DMS53 (cell line): Measurements from ENCODE around the gene PPL.
A peak's percentile ranks its signal among the peaks of the same experiment; 100 is the strongest.
"Not testable (repeated sequence)": the region's sequence is repeated elsewhere in the genome, so short reads cannot be mapped to it uniquely, and the experiment has no call there.

ENCODE experiments used
- DNase-seq: peaks from one replicate; lab custom pipeline; 2025; lab: John Stamatoyannopoulos, UW

Gene PPL

DNA sequence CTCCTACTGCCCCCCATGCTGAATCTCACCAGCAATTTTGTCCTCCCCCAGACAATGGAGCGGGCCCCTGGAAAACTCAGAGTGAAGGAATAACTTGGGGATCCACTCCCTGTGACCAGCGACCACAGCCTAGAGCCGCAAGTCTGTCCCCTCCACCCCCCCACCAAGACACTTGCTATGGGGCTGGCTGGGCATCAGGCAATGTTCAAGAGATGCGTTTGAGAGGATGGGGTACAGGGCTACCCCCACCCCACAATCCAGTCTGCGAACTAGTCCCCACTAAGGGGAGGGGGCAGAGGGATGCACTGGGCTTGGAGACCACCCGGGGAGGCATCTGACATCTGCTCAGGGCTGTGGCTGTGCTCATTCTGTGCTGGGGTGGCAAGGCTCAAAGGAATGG, 2.4 kb downstream of the PPL start:
- no peak for DNase-seq

GRCh38 chr16:4933871-4934395, 3.0 kb downstream of the PPL start:
- DNase-seq: no peak

DNA sequence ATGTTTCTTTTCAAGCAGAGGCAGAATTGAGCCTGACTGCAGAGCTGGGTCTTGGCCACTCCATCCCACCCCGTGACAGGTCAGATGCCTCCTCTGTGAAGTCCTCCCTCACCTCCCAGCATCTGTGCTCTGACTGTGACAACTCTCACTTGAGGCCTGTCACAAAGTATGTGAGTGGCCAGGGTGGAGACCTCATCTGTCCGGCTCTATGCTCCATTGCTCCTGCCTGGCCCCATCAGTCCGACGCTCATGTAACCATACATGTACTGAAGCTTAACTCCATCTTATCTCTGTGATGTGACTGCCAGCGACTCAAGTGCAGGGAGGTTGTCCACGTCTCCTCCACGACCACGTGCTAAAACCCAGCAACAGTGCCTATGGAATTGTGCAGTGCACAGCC, 3.5 kb downstream of the PPL start:
- no peak for DNase-seq

GRCh38 chr16:4931381-4931780, 5.6 kb downstream of the PPL start:
- DNase-seq: no peak

DNA sequence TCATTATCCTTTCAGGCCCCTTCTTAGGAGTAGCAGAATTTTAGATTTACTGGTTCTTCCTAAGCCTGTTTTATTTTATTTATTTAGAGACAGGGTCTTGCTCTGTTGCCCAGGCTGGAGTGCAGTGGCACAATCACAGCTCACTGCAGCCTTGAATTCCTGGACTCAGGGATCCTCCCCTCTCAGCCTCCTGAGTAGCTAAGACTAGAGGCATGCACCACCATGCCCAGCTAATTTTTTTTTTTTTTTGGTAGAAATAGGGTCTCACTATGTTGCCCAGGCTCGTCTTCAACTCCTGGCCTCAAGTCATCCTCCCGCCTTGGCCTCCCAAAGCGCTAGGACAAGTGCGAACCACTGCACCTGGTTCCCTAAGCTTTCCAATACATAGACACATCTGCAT, 7.3 kb downstream of the PPL start:
- not testable (repeated sequence) for DNase-seq

DNA sequence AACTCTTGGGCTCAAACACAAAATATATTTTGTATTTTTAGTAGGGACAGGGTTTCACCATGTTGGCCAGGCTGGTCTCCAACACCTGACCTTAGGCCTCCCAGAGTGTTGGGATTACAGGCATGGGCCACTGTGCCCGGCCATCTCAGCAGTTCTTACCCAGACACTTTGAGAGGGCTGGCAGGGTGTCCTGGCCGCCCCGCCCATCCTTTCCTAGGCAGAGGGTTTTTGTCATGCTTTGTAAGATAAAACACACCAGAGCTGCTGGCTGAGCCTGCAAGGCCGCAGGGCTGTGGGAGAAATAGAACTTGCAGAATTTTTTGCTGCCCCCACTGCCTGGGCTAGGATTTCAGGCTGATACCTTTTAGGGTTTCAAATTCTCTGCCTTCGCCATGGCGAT, 8.7 kb downstream of the PPL start:
- no peak for DNase-seq

DNA sequence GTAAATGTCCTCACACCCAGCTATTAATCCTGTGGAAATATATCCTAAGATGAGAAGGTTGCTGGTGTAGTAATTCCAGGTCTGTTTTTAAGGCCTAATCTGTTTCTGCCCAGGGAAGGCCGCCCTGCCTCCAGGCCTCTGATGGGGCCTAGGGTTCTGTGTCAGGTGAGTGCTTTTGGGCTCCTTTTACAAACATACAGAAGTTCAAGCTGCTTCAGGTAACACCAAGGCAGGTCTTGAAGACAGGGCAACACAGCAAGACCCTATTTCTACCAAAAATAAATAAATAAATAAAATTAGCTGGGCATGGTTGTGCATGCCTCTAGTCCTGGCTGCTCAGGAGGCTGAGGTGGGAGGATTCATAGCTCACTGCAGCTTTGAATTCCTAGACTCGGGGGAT, 9.3 kb downstream of the PPL start:
- no peak for DNase-seq

- DNase-seq: no peak
Observed at GRCh38 chr16:4926928-4927327, 10.0 kb downstream of the PPL start.

- DNase-seq: no peak
Observed at GRCh38 chr16:4925791-4926190, 11.2 kb downstream of the PPL start.

- no peak for DNase-seq
Observed at GRCh38 chr16:4925293-4925607, 11.7 kb downstream of the PPL start.

DNA sequence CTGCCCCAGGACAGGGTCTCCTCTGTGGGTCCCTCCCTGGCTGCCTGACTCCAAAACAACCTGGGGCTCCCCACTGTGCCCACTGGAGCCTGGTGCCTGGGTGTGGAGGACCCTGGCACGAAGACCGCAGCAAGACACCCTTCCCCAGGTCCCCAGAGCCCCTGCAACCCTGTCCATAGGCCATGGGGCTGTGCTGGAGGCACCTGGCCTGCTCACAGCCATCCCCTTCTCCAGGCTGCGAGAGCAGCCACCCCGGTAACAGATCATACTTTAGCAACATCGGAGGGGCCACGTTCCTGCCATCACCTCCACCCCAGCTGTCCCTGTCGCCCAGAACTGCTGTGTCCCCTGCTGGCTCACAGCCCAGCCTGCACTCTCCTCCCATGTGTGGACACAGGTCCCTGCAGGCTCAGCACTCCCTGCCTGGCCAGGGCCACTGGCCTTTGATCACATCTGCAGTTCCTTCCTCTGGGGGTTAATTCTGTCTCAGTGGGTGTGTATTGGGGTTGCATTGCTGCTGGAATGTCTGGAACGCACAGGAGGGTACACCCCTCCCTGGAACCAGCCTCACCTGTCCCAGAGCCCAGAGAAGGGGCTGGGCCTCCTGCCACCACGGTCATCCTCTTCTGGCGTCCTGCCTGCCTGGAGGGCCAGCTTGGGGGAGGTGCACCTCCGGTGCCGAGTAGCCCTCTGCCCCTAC, 12.2 kb downstream of the PPL start:
- peak; percentile 25 for DNase-seq

DNA sequence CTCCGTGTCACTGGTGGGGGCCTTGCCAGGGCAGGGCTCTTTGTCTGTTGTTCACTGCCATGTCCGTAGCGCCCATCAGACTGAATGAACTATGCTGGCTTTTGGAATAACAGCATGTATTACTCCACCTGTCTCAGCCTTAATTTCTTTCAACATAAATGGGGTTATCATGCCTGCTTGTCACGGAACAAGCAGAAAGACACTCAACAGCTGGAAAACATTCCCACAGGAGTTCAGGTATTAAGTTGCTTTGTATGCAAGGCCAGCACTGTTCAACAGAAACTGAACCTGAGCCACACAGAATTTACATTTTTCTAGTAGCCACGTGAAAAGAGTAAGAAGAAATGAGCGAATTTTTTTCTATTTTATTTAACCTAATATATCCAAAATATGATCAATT, 13.1 kb downstream of the PPL start:
- no peak for DNase-seq

DNA sequence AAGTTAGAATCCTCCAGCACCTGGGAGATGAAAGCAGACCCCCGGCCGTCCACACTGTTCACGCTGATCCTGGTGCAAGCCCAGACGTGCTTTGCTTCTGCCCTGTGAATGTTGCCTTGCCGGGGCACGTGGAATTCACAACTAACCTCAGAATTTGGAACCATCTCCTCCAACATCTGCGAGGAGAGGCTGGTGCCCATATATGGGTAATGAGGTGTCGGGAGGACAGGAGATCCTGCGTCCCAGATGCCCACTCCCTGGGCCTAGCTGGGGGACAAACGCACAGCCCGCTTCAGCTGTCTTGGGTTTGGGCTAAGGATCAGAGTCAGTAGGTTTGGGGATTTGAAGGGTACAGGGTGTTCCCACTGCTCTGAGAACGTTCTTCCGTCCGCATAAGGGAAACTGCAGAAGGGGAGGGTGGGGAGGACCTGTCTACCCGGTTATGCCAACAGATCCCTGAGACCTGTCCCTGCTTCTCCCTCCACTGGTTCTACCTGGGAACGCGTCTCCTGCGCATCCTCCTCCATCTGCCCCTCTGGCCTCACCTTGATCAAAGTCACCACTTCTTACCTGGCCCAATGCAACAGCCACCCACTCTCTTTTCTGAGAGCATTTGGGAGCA, 14.1 kb downstream of the PPL start:
- no peak for DNase-seq

DNA sequence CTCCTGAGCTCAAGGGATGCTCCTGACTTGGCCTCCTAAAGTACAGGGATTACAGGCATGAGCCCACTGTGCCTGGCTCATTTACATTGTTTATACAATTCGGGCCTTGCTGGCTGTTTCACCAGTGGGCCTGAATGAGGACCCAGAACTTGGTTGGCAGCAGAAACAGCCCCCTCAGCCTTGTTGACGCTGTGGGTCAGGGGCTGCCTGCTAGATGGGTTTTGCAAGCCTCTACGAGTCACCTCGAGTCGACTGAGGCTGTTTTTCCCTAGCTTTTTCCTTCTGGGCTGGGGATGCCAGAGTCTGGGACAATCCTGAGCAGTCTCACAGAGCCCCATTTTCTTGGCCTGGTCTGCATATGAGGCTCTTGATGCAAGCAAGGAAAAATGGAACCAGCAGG, 16.1 kb downstream of the PPL start:
- no peak for DNase-seq

DNA sequence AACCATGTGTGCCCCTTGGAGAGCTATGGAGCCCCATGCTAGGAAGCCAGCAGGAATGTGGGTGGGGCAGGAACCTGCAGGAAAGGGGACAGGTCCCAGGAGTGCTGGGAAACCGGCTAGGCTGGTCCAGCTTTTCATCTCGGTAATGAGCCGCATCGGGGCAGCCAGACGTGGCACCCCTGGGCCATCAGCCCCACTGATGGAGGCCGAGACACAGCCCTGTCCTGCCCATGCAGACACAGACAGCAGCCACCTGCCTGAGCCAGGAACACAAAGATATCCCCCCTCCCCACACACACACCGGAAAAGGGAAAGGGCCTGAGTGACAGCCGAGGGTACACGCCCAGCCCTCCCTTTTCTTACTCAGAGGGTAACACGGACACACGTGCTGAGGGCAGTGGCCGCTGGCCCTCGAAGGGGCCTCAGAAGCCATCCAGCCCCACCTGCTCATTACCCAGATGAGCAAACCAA, 18.1 kb downstream of the PPL start:
- no peak for DNase-seq

DNA sequence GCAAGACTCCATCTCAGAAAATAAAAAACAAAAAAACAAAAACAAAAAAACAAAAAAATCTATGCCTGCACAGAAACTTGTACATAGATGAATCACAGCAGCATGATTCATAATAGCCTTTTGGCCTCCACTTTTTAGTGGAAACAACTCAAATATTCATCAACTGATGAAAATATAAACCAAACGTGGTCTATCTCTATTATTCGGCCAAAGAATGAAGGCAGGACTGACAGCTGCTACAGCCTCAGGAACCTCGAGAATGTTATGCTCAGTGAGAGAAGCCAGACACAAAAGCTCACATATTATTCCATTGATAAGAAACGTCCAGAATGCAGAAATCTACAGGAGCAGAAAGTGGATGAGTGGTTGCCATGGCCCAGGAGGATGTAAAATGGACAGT, 19.8 kb downstream of the PPL start:
- DNase-seq: no peak

DNA sequence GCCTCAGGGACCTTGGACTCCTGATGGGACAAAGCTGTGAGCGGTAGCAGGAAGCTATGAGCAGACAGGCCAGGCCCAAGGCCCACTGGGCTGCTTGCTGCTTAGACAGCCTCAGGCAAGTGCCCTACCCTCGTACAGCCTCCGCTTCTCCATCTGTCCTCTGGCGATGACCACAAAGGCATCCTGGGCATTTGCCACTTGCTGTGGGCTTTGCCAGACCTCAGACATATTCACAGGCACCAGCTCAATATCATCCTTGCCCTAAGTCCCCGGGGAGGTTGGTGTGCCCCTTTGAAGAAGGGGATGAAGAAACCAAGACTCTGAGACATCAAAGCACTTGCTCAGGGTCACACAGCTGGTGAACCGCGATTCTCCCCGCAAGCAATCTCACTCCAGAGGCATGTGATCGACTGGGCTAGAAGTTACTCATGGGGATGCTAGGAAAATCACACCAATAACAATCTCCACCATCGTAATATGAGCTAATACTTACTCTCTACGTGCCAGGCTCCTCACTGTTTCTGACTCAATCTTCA, 21.7 kb downstream of the PPL start:
- no peak for DNase-seq

DNA sequence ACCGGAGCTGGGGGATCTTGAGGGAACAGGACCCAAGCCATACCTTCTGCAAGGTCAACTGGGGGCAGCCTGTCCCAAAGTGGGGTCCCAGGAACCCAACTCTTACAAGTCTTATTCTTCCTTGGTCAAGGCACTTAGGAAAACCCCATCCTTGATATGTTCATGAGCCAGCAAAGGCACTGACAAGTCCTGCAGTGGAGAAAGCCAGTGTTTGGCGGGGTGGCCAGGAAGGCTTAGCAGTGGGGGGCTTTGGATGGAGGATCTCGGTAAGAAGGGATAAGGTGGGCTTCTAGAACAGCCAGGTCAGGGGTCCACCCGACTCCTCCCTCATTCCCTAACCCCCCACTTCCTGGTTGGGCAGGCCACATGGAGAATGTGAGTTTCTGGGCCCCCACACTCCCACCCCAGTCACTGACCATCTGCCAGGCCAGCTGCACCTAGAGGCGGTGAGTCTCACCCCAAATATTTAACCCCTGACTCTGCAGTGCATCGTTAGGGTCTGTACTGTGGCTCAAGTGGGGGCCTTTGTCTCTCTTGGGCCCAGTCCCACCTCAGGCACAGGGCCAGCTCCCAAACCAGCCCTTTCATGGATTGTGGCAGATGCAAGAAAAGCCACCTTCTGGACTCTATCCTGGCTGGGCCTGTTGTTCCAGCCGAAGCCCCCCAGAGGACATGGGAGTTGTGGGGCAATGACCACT, 22.3 kb downstream of the PPL start:
- no peak for DNase-seq

- DNase-seq: no peak
Observed at GRCh38 chr16:4913774-4914525, 23.0 kb downstream of the PPL start.

- no peak for DNase-seq
Observed at GRCh38 chr16:4913130-4913773, 23.7 kb downstream of the PPL start.

GRCh38 chr16:4911970-4912386, 25.0 kb downstream of the PPL start:
- no peak for DNase-seq

GRCh38 chr16:4910828-4911227, 26.1 kb downstream of the PPL start:
- no peak for DNase-seq
